GM03348 (cell line): ENCODE measurements around the gene AGRN.
"Not testable (repeated sequence)": the region's sequence is repeated elsewhere in the genome, so short reads cannot be mapped to it uniquely, and the experiment has no call there.

Experiments
- DNase-seq: peaks from one replicate; pipeline ENCODE4 v3.0.0; 2012; ENCODE audit warnings: low spot score

The AGRN gene

DNA sequence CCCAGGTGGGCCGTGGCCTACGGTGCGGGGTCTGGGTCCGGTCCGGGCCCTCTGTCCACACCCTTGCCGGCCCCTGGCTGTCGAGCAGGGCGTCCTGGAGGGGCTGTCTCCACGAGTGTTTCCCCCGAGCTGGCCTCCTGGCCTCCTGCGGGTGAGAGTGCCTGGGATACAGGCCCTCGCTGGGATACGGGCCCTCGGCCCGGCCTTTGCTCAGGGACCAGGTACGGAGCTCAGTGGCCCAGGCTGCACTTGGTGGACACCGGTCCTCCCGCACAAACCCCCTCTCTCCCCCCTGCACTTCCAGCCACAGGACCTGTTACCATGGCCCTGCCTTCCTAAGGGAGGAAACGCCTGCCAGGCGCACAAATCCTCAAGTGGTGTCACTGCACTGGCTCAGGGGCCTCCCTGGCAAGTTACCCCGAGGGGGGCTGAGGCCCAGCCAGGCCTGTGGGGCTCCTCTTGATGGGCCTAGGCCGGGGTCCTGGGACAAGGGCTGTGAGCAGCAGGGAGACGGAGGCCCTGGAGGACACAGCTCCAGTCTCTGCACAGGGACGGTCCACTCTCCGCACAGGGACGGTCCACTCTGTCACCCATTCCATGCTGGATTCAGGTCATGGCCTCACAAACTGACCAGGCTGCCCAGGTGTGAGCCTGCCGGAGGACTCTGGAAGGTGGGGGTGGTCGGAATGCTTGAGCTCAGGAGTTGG, 72.4 kb downstream of the AGRN start:
- DNase-seq, result no peak

DNA sequence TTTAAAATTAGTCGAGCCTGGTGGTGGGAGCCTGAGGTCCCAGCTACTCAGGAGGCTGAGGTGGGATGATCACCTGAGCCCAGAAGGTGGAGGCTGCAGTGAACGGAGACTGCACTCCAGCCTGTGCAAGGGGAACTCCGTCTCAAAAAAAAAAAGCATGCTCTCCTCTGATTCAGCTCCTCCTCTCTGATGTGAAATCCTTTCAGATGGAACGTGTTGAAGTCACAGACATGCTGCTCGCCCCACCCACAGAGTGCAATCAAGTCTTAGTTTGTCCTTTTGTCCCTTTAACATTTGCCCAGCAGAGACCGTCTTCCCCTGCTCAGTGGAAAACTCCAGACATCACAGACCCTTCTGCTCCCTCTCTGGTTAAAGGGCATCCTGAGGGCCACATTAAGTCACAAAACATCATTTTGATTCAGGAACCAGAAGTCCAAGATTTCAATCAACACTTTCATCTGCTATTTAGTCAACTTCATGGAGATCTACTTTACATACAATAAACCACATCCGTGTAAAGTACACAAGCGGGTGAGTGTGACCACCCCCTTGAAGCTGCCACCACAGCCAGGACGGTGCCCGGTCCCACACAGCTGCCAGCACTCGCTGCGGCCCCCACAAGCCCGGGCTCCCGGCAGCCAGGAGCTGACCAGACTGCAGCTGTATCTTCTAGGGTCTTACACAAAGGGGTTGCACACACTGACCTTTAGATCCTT, 73.1 kb downstream of the AGRN start:
- no peak for DNase-seq

DNA sequence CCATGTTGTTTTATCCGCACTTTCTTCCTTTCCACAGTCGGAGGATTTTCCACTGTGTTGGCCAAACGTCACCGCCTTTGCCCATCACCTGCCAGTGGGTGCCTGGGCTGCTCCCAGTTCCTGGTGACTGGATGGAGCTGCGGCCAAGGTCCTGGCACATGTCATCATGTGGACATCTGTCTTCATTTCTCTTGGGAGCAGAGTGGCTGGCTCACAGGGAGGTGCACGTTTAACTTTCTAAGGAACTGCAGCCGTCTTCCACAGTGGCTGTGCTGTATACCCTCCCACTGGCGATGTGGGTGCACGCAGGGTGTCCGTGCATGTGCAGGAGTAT, 73.7 kb downstream of the AGRN start:
- DNase-seq, result no peak

DNA sequence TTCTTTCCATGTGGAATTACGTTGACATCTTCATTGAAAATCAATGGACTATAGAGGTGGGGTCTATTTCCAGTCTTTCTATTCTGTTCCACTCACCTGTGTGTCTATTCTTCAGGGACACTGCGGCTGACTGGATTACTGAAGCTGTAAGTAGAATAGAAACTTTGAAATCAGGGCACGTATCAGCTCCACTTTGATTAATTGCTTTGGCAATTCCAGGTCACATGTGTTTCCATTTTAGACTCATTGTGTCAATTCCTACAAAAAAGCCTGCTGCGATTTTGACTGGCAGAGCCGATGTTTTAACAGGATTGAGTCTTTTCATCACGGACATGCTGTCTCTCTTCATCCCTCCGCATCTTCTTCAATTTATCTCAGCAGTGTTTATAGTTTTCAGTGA, 75.1 kb downstream of the AGRN start:
- no peak for DNase-seq

DNA sequence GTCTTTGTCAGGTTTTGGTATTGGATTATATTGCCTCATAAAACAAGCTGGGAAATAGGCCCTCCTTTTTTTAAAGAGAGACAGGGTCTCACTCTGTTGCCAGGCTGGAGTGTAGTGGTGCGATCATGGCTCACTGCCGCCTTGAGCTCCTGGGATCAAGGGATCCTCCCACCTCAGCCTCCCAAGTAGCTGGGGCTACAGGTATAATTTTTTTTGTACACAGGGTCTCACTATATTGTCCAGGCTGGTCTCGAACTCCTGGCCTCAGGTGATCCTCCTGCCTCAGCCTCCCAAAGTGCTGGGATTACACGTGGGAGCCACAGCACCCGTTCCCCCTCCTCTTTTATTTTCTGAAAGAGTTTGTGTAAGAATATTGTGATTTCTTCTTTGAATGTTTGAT, 76.2 kb downstream of the AGRN start:
- DNase-seq, result not testable (repeated sequence)

DNA sequence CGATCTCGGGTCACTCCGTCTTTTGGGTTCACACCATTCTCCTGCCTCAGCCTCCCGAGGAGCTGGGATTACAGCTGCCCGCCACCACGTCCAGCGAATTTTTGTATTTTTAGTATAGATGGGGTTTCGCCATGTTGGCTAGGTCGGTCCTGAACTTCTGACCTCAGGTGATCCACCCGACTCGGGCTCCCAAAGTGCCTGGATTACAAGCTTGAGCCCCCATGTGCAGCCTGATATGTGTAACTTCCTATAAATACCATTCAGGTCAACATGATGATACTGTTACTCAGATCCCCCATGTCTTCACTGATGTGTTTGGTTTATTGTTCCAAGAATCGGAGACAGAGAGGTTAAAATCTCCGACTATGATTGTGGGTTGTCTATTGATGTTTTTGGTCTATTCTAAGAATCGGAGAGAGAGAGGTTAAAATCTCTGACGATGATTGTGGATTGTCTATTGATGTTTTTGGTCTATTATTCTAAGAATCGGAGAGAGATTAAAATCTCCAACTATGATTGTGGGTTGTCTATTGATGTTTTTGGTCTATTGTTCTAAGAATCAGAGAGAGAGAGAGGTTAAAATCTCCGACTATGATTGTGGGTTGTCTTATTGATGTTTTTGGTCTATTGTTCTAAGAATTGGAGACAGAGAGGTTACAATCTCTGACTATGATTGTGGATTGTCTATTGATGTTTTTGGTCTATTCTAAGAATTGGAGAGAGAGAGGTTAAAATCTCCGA, 78.9 kb downstream of the AGRN start:
- DNase-seq, result no peak

DNA sequence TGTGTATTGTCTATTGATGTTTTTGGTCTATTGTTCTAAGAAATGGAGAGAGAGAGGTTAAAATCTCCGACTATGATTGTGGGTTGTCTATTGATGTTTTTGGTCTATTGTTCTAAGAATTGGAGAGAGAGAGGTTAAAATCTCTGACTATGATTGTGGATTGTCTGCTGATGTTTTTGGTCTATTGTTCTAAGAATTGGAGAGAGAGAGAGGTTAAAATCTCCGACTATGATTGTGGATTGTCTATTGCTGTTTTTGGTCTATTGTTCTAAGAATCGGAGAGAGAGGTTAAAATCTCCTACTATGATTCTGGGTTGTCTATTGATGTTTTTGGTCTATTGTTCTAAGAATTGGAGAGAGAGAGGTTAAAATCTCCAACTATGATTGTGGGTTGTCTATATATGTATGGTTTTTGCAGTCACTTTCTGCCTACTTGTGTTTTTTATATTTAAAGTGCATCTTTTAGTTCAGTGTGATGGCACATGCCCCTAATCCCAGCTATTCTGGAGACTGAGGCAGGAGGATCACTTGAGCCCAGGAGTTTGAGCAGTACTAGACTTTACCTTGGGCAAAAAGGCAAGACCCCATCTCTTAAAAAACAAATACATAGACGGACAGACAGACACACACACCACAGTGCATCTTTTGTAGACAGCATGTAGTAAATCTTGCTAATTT, 79.7 kb downstream of the AGRN start:
- no peak for DNase-seq

DNA sequence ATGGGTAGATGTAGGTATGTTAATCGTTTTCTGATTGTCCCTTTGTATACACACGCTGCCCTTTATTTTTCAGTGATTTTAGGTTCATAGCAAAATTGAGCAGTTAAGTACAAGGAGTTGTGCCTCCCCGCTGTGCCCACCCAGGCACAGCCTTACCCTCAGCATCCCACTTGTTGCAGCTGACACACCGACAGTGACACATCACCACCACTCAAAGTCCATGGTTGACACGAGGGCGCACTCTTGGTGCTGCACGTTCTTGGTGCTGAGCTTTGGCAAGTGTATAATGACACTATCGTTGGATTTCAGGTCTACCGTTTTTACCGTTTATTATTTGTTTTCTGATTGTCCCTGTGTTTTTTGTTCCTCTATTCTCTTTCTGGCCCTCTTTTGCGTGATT, 80.4 kb downstream of the AGRN start:
- no peak for DNase-seq

DNA sequence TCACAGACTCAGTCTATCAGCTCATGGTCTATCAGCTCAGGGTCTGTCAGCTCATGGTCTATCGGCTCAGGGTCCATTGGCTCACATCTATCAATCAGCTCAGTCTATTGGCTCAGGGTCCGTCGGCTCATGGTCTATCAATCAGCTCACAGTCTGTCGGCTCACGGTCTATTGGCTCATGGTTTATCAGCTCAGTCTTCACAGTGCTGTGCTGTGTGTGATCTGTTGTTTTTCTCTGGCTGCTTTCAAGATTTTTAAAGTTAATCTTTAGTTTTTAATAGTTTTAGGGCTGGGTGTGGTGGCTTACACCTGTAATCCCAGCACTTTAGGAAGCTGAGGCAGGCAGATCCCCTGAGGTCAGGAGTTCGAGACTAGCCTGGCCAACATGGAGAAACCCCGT, 81.6 kb downstream of the AGRN start:
- no peak for DNase-seq

DNA sequence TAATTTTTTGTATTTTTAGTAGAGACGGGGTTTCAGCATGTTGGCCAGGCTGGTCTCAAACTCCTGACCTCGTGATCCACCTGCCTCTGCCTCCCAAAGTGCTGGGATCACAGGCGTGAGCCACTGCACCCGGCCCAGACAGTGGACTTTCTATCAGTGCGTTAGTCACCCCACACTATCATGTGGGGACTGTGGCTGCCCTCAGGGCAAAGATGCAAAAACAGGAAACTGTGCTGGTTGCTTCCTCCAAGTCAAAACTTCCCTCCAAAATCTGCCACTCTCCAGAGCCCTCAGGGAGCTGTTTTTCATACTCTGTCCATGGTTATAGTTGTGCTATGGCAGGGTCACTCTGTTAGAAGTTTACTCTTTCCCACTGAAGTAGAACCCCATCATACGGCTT, 84.2 kb downstream of the AGRN start:
- not testable (repeated sequence) for DNase-seq
